Stimulated activated CD4-positive, alpha-beta T cell treated with anti-CD3 and anti-CD28 coated beads, Interleukin-1b, Interleukin-23, amount 100 ng/mL, for 48 hours (primary cell): ENCODE results near the gene ANKLE1.
A peak's percentile ranks its signal among the peaks of the same experiment; 100 is the strongest.
"Not testable (repeated sequence)": the region's sequence is repeated elsewhere in the genome, so short reads cannot be mapped to it uniquely, and the experiment has no call there.

Experiments
- DNase-seq: peaks from one replicate; pipeline ENCODE4 v3.0.0-alpha.2; 2020

Gene ANKLE1

DNA sequence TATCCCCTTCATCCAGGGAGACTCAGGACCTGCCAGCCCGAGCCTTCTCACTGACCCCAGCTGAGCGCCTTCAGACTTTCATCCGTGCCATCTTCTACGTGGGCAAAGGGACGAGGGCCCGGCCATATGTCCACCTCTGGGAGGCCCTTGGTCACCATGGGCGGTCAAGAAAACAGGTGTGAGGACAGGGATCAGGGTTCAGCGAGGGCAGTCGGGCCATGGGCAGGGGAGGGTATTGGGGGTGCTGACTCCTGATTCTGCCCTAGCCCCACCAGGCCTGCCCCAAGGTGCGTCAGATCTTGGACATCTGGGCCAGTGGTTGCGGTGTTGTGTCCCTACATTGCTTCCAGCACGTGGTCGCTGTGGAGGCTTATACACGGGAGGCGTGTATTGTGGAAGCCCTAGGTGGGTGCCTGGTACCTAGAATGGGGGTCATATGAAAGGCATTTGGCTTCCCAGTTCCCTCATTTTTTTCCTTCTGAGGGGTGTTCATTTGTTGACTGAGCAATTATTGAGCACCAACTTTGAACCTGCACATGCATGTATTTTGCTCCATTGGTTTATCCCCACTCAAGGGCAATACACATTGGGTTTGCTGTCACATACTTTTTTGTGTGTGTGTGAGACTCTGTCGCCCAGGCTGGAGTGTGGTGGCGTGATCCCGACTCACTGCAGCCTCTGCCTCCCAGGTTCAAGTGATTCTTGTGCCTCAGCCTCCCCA is 3.9 kb downstream of the ANKLE1 start:
- DNase-seq: no peak

DNA sequence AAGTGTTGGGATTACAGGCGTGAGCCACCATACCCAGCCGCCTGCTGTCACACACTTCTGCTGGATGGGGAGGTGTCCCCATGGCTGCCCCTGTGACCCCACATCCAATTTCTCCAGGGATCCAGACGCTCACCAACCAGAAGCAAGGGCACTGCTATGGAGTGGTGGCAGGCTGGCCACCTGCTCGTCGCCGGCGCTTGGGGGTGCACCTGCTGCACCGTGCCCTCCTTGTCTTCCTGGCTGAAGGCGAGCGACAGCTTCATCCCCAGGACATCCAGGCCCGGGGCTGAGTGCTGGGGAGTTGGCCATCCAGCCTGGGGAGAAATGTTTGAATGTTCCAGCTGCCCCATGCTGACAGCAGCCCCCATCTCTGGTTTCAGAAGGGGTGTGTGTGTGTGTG is 4.6 kb downstream of the ANKLE1 start:
- DNase-seq: no peak

DNA sequence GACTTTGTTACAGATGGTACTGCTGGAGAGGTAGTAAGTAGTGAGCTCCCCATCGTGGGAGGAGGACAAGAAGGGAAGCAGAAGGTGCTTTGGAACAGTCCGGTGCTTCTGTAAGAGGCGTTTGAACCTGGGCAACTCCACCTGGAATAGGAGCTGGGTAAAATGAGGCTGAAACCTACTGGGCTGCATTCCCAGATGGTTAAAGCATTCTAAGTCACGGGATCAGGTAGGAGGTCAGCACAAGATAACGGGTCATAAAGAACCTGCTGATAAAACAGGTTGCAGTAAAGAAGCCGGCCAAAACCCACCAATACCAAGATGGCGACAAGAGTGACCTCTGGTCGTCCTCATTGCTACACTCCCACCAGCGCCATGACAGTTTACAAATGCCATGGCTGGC is 5.1 kb downstream of the ANKLE1 start:
- DNase-seq: no peak

DNA sequence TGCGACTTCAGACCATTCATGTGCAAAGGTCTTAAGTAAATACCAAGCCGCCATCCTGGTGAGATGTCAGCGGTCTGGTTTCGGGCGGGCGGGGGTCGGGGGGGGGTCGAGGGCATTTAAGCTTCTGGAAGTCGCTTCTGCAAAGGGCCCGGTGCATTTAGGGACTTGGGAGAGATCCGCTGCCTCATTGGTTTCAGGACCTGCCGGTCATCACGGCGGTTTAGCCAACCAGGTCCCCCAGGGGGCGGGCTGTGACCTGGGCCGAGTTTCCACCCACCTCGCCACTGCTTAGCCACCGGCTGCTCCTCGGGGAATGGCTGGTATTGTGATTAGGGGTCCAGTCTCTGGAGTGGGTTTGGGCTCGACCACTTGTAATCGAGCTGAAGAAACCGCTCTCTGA is 7.8 kb downstream of the ANKLE1 start:
- peak; percentile 73 for DNase-seq

DNA sequence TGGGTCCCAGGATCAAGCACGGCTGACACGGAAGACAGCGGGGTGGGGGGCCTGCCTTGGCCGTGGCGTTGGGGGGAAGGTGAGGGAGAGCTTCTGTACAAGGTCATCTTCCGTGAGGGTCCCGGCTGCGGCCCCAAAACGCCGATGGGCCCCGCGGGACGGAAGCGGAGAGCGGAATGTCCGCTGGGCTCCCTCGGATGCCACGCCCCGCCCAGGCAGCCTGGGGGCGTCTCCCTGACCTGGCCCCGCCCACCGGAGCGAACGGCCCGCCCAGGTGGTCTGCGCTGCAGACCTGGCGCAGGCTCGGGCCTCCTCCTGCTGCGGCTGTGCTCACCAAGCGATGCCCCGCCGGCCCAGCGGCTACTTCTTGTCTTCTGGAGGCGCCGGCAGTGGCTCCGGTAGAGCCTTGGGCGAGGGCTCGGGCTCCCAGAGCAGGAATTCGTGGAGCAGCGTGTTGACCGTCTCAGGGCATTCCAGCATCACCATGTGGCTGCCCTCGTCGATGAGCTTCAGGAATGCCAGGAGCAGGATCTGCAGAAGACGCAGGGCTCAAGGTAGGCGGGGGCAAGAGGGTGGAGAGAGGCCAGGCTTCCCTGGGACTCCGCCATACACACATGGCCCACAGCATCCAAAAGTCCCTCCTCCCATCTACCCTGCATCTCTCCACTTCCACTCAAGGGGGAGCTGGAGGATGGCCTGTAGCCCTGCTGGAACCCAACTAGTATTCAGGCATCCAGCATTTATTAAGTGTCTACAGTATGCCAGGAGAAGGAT is 10.8 kb downstream of the ANKLE1 start:
- peak; percentile 79 for DNase-seq

DNA sequence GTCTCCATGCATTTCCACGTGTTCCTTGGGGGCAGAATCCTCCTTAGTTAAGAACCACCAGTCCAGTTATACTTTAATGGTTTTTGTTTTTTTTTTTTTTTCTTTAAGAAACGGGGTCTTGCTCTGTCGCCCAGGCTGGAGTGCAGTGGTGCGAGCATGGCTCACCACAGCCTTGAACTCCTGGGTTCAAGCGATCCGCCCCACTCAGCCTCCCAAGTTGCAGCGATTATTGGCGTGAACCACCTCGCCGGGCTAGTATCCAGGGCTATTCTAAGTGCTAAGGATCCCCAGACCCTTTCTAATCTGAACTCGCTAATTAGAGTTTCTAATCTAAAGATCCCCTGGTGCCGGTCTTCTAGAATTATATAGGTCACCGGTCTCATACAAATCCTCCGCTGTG is 11.9 kb downstream of the ANKLE1 start:
- no peak for DNase-seq

DNA sequence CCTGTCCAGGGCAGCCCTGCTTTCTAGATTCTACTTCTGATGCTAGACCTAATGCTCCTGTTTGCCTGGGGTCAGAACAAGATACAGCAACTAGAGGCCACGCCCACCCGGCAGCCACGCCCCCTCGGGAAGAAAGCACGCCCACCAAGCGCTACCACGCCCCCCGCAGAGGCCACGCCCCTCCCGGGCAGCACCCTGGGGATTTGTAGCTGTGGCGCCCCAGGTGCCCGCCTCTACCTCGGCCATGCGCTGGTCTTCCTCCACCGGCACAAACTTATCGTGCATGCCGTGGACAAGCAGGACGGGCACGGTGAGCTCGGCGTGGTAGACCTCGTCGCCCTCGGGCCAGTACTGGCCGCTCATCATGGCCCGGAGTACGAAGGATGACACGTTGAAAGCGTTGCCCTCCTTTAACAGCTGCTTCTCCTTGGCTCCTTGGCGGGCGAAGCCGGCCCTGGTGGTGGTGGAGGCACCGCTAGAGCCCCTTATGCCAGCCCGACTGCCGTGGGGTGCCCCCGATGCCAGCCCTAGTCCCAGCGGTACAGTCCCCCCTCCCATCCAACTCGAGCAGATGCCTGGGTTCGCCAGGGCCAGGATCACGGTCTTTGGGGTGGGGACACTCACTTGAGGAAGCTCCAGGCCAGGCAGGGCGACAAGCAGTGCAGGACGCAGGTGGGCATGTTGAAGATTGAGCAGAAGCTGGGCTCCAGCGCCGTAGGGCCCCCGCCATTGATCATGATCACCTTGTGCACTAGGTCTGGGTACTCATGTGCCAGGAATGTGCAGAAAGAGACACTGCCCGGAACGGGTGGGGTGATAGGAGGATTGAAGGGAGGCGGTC is 12.6 kb downstream of the ANKLE1 start:
- DNase-seq: peak; percentile 69

DNA sequence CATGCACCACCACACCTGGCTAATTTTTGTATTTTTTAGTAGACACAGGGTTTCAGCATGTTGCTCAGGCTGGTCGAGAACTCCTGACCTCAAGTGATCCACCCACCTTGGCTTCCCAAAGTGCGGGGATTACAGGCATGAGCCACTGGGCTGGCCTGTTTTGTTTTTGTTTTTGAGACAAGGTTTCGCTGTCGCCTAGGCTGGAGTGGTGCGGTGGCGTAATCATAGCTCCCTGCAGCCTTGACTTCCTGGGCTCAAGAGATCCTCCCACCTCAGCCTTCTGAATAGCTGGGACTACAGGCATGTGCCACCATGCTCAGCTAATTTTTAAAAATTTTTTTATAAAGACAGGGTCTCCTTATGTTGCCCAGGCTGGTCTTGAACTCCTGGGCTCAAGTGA is 13.8 kb downstream of the ANKLE1 start:
- DNase-seq: not testable (repeated sequence)

DNA sequence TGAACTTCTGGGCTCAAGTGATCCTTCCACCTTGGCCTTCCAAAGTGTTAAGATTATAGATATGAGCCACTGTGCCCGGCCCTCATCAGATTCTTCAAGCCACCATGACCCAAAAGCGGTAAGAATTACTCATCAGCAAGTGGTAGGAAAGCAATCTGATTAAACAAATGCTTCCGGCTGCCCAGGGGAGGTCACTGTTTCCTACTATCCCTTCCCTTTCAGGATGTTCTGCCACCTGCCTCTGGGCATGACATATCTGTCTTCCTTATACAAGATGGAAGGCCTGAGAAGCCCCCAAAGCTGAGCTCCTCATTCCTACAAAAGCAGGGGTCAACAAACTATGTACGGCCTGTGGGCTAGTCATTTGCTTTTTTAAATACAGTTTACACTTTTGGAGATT is 14.6 kb downstream of the ANKLE1 start:
- DNase-seq: no peak

DNA sequence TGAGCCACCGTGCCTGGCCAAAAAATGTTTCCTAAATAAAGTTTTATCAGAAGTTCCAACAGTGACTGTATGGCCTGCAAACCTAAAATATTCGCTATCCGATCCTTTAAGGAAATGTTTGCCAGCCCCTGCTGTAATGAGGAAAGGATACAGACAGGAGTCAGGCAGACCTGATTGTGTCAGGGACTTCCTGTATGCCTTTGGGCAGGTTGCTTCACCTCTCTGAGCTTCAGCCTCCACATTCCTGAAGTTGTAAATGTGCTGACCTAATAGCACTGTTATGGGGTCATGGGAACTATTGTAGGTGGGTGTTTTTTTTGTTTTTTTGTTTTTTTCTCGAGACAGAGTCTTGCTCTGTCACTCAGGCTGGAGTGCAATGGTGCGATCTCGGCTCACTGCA is 15.3 kb downstream of the ANKLE1 start:
- no peak for DNase-seq

DNA sequence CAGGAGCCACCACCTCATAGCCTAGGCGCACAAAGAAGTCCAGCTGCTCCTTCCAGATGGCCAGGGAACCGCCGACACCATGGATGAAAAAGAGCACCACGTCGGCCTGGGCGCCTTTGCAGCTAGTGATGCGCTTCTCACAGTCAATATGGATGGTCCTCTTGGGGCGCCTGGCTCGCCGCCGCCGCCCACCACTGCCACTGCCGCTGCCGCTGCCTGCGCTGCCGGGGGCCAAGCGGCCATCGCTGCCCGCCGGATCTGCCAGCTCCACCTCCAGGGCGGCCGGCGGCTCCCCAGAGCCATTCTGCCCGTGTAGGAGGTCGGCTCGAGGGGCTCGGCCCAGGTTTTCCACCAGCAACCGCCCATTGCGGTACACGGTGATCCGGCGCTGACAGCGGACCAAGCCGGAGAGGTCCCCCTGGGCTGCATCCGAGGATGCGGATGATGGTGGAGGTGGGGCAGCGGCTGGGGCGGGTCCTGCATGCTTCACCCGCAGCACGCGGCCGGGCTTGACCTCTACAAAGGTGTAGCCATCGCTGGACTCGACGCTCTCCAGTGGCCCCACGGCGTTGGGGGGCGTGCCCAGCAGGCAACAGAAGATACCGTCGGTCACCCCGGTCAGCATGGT is 19.4 kb downstream of the ANKLE1 start:
- DNase-seq: no peak

DNA sequence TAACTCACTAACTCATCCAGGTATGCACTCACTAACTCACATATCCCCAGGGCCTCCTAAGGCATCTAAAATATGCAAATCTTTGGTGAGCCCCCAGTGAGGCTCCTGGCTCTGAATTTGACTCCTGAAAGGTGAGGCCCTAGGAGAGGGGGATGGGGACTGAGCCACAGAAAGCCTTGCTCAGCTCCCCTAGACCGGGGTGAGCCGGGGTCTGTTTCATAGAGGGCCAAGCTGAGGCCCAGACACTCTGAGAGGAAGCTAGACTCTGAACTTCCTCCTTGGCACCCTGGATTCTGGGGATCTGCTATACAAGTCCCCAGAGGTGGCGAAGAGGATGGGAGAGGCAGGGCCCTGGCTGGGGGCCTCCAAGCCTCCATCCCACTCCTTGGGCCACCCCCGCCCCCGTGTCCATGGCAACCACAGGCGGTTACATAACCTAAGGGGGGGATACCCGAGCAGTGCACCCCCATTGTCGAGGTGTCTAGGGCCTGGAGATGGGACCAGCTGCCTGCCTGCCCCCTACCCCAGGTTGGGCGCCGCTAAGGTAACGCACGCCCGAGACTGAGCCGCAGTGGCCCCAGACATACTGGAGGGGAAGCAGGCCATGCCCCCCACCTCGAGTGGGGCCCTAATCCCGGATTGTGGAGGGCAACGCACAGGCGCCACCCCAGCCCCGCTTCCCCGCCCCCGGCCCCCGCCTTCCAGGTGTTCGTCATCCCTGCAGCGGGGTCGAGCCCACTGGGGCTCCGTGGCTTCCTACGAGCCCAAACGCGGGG is 20.9 kb downstream of the ANKLE1 start:
- no peak for DNase-seq

DNA sequence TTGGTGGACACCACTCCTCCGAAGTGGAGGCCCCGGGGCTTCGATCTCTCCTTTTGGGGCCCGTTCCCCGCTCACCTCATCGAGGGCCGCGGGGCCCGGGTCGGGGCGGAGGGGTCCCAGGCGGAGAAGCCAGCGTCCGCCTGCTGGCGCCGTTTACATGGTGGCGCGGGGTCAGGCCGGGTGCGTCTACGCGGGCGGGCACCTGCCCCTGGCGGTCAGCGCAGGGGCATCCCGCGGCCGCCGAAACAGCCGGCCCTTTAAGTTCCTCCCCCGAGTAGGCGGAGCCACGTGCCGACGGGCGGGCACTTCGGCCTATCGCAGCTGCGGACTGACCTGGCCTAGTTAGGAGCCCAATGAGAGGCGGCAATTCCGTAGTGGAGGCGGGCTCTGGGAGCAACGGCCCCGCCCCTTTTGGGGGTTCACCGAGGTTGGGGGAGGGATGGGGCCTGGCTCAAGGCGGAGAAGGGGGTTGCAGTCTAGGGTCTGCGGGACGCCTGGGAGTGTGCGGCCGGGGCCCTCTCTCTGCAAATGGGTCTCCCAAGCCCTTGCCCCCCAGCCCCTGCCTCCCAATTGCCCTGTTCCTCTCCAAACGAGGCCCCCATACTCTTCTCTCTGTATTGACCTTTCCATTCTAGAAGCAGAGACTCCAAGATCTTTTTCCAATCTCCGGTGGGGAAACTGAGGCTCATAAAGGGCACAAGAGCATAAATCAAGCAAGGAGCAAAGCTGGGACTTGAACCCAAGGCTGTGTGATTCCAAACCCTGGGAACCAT is 21.7 kb downstream of the ANKLE1 start, which contains the start of gene ABHD8:
Gene ABHD8, minus strand, starts transcription at position 259 of the 773 bp plus-strand sequence. CDS start 1,809 bp downstream, outside the sequence.
- peak; percentile 95 for DNase-seq

DNA sequence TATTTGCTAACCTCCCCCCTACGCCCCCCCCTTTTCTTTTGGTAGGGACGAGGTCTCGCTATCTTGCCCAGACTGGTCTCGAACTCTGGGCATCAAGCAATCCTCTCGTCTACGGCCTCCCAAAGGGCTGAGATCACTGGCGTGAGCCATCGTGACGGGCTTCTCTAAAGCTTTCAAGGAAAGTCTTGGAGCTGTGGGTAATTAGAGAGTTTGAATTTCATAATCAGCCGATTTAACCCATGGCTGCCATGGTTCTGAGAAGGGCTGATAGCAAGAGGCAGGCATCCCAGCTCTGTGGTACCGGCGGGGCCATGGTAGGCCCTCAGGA is 22.2 kb downstream of the ANKLE1 start:
- no peak for DNase-seq

DNA sequence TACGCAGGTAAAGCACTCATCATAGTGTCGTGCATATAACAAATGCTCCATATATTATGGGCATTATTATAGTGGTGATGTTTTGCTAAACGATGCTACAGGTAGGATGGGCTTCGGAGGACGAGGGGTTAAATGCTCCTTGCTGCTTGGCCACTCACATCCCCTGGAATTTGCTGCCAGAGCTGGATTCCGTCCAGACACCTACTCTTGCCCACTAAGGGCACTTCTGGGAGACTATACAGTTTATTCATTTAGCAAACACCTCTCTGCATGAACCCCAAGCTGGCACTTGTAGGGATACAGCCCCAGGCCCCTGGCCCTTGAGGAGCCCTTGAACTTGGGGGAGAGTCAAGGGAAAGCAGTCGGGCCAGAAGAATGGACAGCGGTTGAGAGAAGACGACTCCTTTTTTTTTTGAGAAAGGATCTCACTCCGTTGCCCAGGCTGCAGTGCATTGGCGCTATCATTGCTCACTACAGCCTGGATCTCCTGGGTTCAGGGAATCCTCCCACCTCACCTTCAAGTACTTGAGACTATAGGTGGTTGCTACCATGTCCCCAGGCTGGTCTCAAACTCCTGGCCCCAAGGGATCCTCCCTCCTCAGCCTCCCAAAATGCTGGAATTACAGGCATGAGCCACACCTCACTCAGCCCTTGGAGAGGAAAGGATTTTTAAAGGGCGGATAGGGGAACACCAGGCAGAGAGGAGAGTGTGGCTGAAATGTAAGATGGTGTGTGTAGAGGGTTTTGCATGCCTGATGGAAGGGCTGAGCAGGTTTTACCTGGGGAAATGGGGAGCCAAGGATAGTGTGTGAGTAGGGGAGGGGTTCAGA is 22.9 kb downstream of the ANKLE1 start:
- no peak for DNase-seq

DNA sequence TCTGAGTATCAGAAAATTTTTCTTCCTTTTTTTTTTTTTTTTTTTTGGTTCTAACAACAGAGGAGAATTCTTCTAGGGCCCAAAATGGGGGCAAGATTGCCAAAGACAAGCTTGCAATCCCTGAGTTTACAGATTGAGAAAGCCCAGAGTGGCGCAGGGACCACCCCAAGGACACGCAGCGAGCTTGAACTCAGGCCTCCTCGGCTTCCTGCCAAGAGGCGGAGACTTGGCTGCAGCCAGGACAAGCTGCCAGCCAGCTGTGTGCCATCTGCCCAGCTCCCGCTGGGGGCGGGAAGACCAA is 23.5 kb downstream of the ANKLE1 start:
- no peak for DNase-seq

DNA sequence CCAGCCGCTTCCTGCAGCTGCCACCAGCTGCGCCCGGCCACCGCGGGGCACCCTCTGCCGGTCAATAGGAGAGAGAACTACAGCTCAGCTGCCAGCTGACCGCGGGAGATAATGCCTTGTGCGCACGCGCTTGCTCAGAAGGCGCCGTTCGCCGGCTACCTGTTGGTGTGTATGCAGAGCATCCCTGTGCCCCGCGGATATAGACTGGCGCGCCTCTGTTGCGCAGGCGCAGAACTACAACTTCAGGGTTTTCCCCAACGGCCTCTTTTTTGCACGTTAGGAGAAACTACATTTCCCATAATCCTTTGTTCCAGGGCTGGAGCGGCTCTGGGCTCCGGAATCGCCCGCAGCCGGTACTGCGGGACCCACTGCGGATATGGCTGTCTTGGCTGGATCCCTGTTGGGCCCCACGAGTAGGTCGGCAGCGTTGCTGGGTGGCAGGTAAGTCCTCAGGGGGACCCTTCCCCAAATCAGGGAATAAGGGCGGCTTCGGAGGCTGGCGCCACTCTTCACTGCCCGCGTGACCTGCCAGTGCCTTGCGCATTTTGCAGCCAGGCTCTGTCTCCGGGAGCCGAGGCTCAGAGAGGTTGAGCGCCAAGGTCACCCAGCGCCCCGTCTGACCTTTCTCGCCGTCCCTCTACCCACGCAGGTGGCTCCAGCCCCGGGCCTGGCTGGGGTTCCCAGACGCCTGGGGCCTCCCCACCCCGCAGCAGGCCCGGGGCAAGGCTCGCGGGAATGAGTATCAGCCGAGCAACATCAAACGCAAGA is 24.0 kb downstream of the ANKLE1 start, which contains the start of gene MRPL34:
Gene MRPL34, plus strand, starts transcription at position 356 of the 768 bp plus-strand sequence. Its CDS starts 21 bp downstream, at position 377.
- peak; percentile 98 for DNase-seq

DNA sequence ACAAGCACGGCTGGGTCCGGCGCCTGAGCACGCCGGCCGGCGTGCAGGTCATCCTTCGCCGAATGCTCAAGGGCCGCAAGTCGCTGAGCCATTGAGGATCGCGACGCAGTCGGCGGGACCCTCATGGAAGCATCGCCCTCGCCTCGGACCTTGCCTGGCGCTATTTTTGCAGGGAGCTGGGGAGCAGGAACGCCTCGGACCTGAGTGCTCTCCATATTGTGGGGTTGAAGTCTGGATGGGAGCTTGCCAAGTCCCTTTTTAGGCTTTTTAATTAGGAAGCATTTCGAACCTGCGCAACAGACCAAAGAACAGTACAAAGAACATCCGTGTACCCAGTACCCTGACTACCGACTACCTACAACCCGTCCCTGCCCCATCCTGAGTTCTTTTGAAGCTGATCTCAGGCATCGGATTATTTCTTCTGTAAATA is 24.6 kb downstream of the ANKLE1 start:
- no peak for DNase-seq

DNA sequence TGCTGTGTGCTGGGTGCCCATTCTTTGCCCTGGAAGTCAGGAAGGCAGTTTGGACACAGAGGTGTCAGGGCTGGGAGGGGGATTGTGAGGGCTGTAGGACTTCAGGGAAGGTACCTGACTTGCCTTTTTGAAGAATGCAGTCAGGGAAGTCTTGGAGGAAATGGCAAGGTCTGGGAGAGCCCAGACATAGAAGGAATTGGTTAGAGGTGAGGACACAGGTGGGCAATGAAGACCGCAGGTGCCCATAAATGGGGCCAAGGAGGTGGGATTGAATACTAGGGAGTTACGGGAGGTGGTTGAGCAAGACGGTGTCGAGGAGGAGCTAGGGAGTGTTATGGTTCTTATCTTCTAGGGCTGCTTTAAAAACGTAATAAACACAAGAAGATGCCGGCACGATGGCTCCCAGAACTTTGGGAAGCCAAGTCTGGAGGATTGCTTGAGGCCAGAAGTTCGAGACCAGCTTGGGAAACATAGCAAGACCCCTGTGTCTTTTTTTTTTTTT is 26.2 kb downstream of the ANKLE1 start:
- DNase-seq: no peak
